ENCODE results near the gene TRAT1. TPM values are rescaled to one million over a fixed set of nuclear protein-coding genes. Genes with fewer than 3 reads are reported as not detected.

The TRAT1 gene
- polyA plus RNA-seq, 1 donor = not detected

DNA sequence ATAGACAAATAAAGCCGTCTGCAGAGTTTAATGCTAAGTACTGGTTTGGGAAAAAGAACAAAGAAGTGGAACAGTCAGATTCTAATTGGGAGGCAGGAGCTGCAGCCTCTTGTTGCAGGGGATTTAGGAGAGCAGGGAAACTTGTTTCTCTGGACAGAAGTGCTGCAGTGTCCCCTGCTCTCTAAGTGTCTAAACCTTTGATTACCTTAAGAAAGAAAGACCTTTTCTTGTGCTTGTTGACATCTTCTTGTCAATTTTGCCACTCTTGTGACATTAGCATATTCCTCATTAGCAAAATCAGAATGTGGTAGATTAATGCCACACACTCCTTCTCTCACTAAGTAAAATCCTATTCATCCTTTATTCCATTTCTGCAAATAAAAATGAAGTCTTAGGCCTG is 38.8 kb downstream of the TRAT1 start:
- no peak for DNase-seq (ENCODE audit: low read depth)

DNA sequence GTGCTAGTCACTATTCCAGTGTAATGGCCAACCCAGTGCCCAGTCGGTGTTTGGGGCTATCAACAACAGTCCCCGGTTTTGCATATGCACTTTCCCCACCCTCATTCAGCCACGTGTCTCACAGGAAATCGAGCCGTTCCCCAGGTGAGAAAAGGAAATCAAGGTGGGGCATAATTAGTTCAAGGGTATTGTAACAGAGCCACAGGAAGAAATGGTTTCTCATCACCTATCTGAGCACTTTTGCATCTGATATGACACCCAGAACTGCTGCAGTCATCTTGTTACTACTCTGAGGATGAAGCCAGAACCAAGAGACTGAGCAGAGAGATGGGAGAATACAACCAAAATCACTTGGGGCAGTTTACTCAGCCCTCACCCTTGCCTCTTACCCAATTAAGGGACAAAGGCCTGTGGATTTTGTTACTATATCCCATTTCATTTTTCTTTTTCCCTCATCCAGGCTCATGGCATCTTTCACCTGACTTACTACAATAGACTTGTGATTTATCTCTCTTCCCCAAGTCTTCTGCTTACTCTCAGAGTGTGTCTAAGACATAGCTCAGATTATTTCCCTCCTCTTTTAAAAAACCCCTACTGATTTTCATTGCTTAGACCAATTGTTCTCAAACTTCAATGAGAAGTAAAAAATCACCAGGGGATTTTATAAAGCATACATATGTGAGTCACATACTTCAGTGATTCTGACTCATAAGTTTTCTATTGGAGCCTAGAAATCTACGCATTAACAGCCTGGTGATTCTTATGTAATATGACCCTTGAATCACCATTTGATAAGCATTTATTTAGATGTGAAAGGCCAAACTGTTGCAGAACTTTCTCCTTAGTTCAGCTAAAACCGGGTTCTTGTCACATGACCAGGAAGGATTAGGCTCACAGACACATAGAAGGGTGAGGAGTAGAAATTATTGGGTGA is 40.5 kb downstream of the TRAT1 start:
- DNase-seq (ENCODE audit: low read depth) = no peak

DNA sequence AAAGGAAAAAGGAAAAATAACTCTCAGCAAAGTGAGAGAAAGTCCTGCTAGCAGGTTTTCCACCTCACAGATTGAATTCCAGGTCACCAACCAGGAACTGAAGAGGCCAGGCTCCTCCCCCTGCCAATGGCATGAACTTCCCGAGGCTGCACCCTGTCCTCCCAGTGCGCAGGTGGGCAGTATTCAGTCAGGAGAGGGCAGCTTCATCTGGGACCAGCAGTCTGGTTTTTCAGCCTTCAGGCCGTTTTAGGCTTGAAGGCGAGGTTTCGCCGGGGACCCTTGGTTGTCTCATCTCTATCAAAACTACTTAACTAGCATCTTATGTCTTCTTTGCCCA is 41.2 kb downstream of the TRAT1 start:
- DNase-seq (ENCODE audit: low read depth) = no peak

GRCh38 chr3:108877901-108878300 is 55.3 kb downstream of the TRAT1 start:
- DNase-seq (ENCODE audit: low read depth) = no peak

GRCh38 chr3:108879915-108880314 is 57.3 kb downstream of the TRAT1 start:
- no peak for DNase-seq (ENCODE audit: low read depth)

- DNase-seq (ENCODE audit: low read depth) = no peak
Measured at GRCh38 chr3:108882762-108883161, 60.2 kb downstream of the TRAT1 start.

DNA sequence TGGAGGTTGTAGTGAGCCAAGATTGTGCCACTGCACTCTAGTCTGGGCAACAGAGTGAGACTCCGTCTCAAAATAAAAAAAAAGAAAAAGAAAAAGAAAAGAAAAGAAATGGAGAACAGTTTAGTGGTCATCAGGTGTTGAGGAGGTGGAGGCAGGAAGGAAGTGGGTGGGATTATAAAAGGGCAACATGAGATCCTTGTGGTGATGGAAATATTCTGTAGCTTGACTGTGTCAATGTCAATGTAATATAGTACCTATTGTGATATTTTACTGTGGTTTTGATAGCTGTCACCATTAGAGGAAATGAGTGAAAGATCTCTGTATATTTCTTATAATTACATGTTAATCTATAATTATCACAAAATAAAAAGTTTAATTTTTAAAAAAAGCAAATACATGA is 60.8 kb downstream of the TRAT1 start:
- no peak for DNase-seq (ENCODE audit: low read depth)

GRCh38 chr3:108887121-108887520 is 64.5 kb downstream of the TRAT1 start:
- no peak for DNase-seq (ENCODE audit: low read depth)

- no peak for DNase-seq (ENCODE audit: low read depth)
Measured at GRCh38 chr3:108887777-108888176, 65.2 kb downstream of the TRAT1 start.

DNA sequence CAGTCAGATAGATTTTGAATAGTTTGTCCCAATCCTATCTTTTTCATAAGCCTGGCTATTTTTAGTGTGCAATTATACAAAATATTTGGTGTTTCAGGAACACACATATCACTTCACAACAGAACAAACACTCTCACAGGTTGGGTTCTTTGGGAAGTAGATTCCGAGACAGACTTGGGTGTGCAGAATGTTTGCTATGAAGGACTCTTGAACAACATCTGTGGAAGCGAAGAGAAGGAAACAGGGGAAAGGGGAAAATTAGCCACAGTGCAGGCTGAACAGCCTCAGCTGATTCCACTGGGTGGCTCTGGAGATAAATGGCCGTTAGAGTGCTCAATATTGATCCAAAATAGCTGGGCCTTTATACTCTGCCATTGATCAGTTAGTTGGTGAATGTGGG is 69.2 kb downstream of the TRAT1 start:
- no peak for DNase-seq (ENCODE audit: low read depth)

- DNase-seq (ENCODE audit: low read depth) = no peak
Measured at GRCh38 chr3:108894981-108895380, 72.4 kb downstream of the TRAT1 start.

DNA sequence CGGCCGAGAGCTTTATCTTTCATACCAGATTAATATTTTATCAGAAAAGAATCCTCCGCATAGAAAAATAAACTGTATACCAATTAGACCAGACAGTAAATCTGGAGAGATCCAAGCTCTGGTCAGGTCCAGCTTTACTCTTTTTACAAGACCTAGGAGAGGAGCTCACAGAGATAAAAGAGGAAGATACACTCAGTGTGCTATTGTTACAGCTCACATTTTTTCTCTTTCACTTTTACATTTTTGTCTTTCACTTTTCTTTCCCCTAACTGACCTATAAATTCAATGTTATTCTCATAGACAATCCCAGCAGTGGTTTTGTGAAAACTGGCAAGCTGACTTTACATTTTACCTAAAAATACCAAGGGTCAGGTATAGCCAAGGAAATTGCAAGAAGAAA is 75.3 kb downstream of the TRAT1 start:
- DNase-seq (ENCODE audit: low read depth) = no peak

DNA sequence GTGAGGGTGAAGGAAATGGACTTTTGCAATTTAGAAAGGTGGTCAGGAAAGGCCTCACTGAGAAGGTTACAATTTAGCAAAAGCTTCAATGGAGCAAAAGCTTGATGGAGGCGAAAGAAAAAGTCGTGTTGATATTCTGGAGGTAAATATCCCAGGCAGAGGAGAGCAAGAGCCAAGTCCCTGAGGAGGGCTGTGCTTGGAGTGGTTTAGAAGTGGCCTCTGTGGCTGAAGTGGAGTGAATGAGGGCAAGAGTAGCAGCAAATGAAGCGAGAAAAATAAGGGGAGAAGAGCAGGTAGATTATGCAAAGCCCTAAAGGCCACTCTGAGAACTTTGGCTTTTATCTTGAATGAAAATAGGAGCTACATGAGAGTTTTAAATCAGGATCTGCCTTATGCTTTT is 76.9 kb downstream of the TRAT1 start:
- no peak for DNase-seq (ENCODE audit: low read depth)

Other genes with a start within 250 kb of the TRAT1 start
- gene CIP2A, start 233.3 kb upstream of the TRAT1 start, polyA plus RNA-seq (ENCODE audit: insufficient read length) = 7.5 TPM
- gene DZIP3, start 233.1 kb upstream of the TRAT1 start, polyA plus RNA-seq (ENCODE audit: insufficient read length) = 18.0 TPM
- gene RETNLB, start 65.4 kb upstream of the TRAT1 start, polyA plus RNA-seq (ENCODE audit: insufficient read length) = not detected
- gene GUCA1C, start 131.1 kb downstream of the TRAT1 start, polyA plus RNA-seq (ENCODE audit: insufficient read length) = not detected